ENCODE data around the gene APC.

DNA sequence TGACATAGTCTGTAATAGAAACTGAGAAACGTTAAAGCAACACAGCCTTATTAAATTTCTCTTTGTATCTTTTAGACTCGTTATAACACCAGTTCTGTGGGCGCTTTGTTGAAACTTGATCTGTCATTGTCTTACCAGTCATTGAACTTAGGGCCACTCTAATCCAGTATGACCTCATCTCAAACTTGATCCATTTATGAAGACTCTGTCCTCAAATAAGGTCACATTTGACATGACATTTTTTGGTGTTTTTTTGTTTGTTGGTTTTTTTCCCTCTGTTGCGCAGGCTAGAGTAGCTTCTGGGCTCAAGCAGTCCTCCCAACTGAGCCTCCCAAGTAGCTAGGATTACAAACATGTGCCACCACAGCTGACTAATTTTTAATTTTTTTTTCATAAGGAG is 5.9 kb downstream of the APC start:
- TF ChIP-seq, protein P1, sequence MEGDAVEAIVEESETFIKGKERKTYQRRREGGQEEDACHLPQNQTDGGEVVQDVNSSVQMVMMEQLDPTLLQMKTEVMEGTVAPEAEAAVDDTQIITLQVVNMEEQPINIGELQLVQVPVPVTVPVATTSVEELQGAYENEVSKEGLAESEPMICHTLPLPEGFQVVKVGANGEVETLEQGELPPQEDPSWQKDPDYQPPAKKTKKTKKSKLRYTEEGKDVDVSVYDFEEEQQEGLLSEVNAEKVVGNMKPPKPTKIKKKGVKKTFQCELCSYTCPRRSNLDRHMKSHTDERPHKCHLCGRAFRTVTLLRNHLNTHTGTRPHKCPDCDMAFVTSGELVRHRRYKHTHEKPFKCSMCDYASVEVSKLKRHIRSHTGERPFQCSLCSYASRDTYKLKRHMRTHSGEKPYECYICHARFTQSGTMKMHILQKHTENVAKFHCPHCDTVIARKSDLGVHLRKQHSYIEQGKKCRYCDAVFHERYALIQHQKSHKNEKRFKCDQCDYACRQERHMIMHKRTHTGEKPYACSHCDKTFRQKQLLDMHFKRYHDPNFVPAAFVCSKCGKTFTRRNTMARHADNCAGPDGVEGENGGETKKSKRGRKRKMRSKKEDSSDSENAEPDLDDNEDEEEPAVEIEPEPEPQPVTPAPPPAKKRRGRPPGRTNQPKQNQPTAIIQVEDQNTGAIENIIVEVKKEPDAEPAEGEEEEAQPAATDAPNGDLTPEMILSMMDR (IDR thresholded peaks at IDR 0.05; ENCODE audit: low read depth, low read length): no peak
- TF ChIP-seq EZH2phosphoT487 (IDR thresholded peaks at IDR 0.05; ENCODE audit: low read depth): no peak
